Measurements from ENCODE around the gene PTH2R.
"Not testable (repeated sequence)": the region's sequence is repeated elsewhere in the genome, so short reads cannot be mapped to it uniquely, and the experiment has no call there.

Gene PTH2R

GRCh38 chr2:208466920-208467298 lies 60.3 kb downstream of the PTH2R start:
- Histone ChIP-seq H3K4me2 (ENCODE audit: low read depth, low read length, poor library complexity, severe bottlenecking) (no peak overlapping the region), H3K27ac (ENCODE audit: low read depth, low read length) (no peak overlapping the region), H3K9ac (ENCODE audit: low read length) (no peak overlapping the region), H4K20me1 (ENCODE audit: low read depth, low read length) (no peaks in the 10 kb centered on the region), H3K79me2 (ENCODE audit: insufficient read depth, low read length) (no peaks in the 10 kb centered on the region), H3K36me3 (ENCODE audit: low read length) (no peaks in the 10 kb centered on the region), H3K4me3 (ENCODE audit: insufficient read depth, low read length, poor library complexity, severe bottlenecking) (no peak overlapping the region), H3K27me3 (ENCODE audit: low read length) (no peaks in the 10 kb centered on the region), H3F3A (ENCODE audit: insufficient read depth) (no peaks in the 10 kb centered on the region), H3K9me3 (ENCODE audit: insufficient read depth, low read length) (no peaks in the 10 kb centered on the region), H2AFZ (ENCODE audit: low read depth, low read length, severe bottlenecking) (no peak overlapping the region), H3K9me2 (replicated peaks; ENCODE audit: insufficient read depth, low read length) (no peaks in the 10 kb centered on the region)
- no peak for TF ChIP-seq EZH2phosphoT487 (conservative IDR thresholded peaks at IDR 0.05; ENCODE audit: low read length)
- TF ChIP-seq CTCF (IDR thresholded peaks at IDR 0.05; ENCODE audit: insufficient read depth, low read length, poor library complexity, severe bottlenecking) = no peak

- no peaks in the 10 kb centered on the region for H3F3A ChIP-seq (ENCODE audit: insufficient read depth)
- no peak overlapping the region for H3K4me3 ChIP-seq (ENCODE audit: insufficient read depth, low read length, poor library complexity, severe bottlenecking)
- H3K79me2 ChIP-seq (ENCODE audit: insufficient read depth, low read length) = no peaks in the 10 kb centered on the region
- TF ChIP-seq EZH2phosphoT487 (conservative IDR thresholded peaks at IDR 0.05; ENCODE audit: low read length) = no peak
- no peak for TF ChIP-seq CTCF (IDR thresholded peaks at IDR 0.05; ENCODE audit: insufficient read depth, low read length, poor library complexity, severe bottlenecking)
- no peaks in the 10 kb centered on the region for H4K20me1 ChIP-seq (ENCODE audit: low read depth, low read length)
- no peak overlapping the region for H3K27ac ChIP-seq (ENCODE audit: low read depth, low read length)
- H3K36me3 ChIP-seq (ENCODE audit: low read length) = no peaks in the 10 kb centered on the region
- no peaks in the 10 kb centered on the region for H3K27me3 ChIP-seq (ENCODE audit: low read length)
- no peak overlapping the region for H3K9ac ChIP-seq (ENCODE audit: low read length)
- no peaks in the 10 kb centered on the region for H3K9me2 ChIP-seq (replicated peaks; ENCODE audit: insufficient read depth, low read length)
- H3K9me3 ChIP-seq (ENCODE audit: insufficient read depth, low read length) = no peaks in the 10 kb centered on the region
- no peak overlapping the region for H3K4me2 ChIP-seq (ENCODE audit: low read depth, low read length, poor library complexity, severe bottlenecking)
- no peak overlapping the region for H2AFZ ChIP-seq (ENCODE audit: low read depth, low read length, severe bottlenecking)
Observed at GRCh38 chr2:208467564-208467963, 61.0 kb downstream of the PTH2R start.

- Histone ChIP-seq H3K4me2 (ENCODE audit: low read depth, low read length, poor library complexity, severe bottlenecking) (no peak overlapping the region), H3K36me3 (ENCODE audit: low read length) (no peaks in the 10 kb centered on the region), H2AFZ (ENCODE audit: low read depth, low read length, severe bottlenecking) (no peak overlapping the region), H3K27ac (ENCODE audit: low read depth, low read length) (no peak overlapping the region), H3K9me3 (ENCODE audit: insufficient read depth, low read length) (no peaks in the 10 kb centered on the region), H3K4me3 (ENCODE audit: insufficient read depth, low read length, poor library complexity, severe bottlenecking) (no peak overlapping the region), H3K9ac (ENCODE audit: low read length) (no peak overlapping the region), H3K9me2 (replicated peaks; ENCODE audit: insufficient read depth, low read length) (no peaks in the 10 kb centered on the region), H3K27me3 (ENCODE audit: low read length) (no peaks in the 10 kb centered on the region), H3F3A (ENCODE audit: insufficient read depth) (no peaks in the 10 kb centered on the region), H4K20me1 (ENCODE audit: low read depth, low read length) (no peaks in the 10 kb centered on the region), H3K79me2 (ENCODE audit: insufficient read depth, low read length) (no peaks in the 10 kb centered on the region)
- TF ChIP-seq CTCF (IDR thresholded peaks at IDR 0.05; ENCODE audit: insufficient read depth, low read length, poor library complexity, severe bottlenecking) (no peak), EZH2phosphoT487 (conservative IDR thresholded peaks at IDR 0.05; ENCODE audit: low read length) (no peak)
Observed at GRCh38 chr2:208477741-208478140, 71.1 kb downstream of the PTH2R start.

- H3K4me3 ChIP-seq (ENCODE audit: insufficient read depth, low read length, poor library complexity, severe bottlenecking) = no peak overlapping the region
- no peaks in the 10 kb centered on the region for H3K27me3 ChIP-seq (ENCODE audit: low read length)
- no peaks in the 10 kb centered on the region for H3K9me3 ChIP-seq (ENCODE audit: insufficient read depth, low read length)
- H2AFZ ChIP-seq (ENCODE audit: low read depth, low read length, severe bottlenecking) = no peak overlapping the region
- no peaks in the 10 kb centered on the region for H3K79me2 ChIP-seq (ENCODE audit: insufficient read depth, low read length)
- no peaks in the 10 kb centered on the region for H3K9me2 ChIP-seq (replicated peaks; ENCODE audit: insufficient read depth, low read length)
- H3K36me3 ChIP-seq (ENCODE audit: low read length) = no peaks in the 10 kb centered on the region
- no peak overlapping the region for H3K9ac ChIP-seq (ENCODE audit: low read length)
- no peak for TF ChIP-seq CTCF (IDR thresholded peaks at IDR 0.05; ENCODE audit: insufficient read depth, low read length, poor library complexity, severe bottlenecking)
- TF ChIP-seq EZH2phosphoT487 (conservative IDR thresholded peaks at IDR 0.05; ENCODE audit: low read length) = no peak
- H3F3A ChIP-seq (ENCODE audit: insufficient read depth) = no peaks in the 10 kb centered on the region
- no peak overlapping the region for H3K4me2 ChIP-seq (ENCODE audit: low read depth, low read length, poor library complexity, severe bottlenecking)
- H4K20me1 ChIP-seq (ENCODE audit: low read depth, low read length) = no peaks in the 10 kb centered on the region
- no peak overlapping the region for H3K27ac ChIP-seq (ENCODE audit: low read depth, low read length)
Observed at GRCh38 chr2:208479342-208479741, 72.8 kb downstream of the PTH2R start.

- not testable (repeated sequence) for H3K9me2 ChIP-seq (replicated peaks; ENCODE audit: insufficient read depth, low read length); H3K36me3 ChIP-seq (ENCODE audit: low read length); H3K9ac ChIP-seq (ENCODE audit: low read length); H3F3A ChIP-seq (ENCODE audit: insufficient read depth); H3K79me2 ChIP-seq (ENCODE audit: insufficient read depth, low read length); H3K27ac ChIP-seq (ENCODE audit: low read depth, low read length); H2AFZ ChIP-seq (ENCODE audit: low read depth, low read length, severe bottlenecking); H3K27me3 ChIP-seq (ENCODE audit: low read length); H3K4me3 ChIP-seq (ENCODE audit: insufficient read depth, low read length, poor library complexity, severe bottlenecking); H3K4me2 ChIP-seq (ENCODE audit: low read depth, low read length, poor library complexity, severe bottlenecking); H3K9me3 ChIP-seq (ENCODE audit: insufficient read depth, low read length); H4K20me1 ChIP-seq (ENCODE audit: low read depth, low read length)
Observed at GRCh38 chr2:208481945-208482344, 75.4 kb downstream of the PTH2R start.
